ENCODE results near the gene NFYB.

The NFYB gene

DNA sequence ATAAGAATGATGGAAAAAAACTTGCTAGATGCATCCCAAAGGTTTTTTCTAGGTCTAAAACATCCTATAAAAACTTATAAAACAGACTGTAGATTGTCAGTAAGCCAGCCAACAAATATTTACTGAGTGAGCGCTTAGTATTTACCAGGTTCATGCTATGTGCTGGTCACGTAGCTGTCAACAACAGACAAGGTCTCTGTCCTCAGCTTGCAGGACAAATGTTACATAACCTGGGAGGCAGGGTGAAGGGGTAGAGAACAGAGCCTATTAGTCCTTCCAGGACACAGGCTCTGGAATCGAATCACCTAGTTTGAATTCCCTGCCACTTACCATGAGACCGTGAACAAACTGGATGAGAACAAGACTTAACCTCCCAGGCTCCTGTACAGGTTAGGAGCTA is 6.4 kb downstream of the NFYB start:
- H3K9ac ChIP-seq (ENCODE audit: low read length), result no peak overlapping the region
- H3K9me2 ChIP-seq (replicated peaks; ENCODE audit: insufficient read depth, low read length), result no peaks in the 10 kb centered on the region
- H3K79me2 ChIP-seq (ENCODE audit: insufficient read depth, low read length), result peaks cover 27% of the 10 kb centered on the region
- no peak overlapping the region for H2AFZ ChIP-seq (ENCODE audit: low read depth, low read length, severe bottlenecking)
- H3K4me2 ChIP-seq (ENCODE audit: low read depth, low read length, poor library complexity, severe bottlenecking), result no peak overlapping the region
- H3K27ac ChIP-seq (ENCODE audit: low read depth, low read length), result no peak overlapping the region
- H4K20me1 ChIP-seq (ENCODE audit: low read depth, low read length), result no peaks in the 10 kb centered on the region
- H3K27me3 ChIP-seq (ENCODE audit: low read length), result no peaks in the 10 kb centered on the region
- peaks cover 8% of the 10 kb centered on the region; the same call in 1 of the 2 replicates for H3K36me3 ChIP-seq (ENCODE audit: low read length)
- H3K4me3 ChIP-seq (ENCODE audit: insufficient read depth, low read length, poor library complexity, severe bottlenecking), result no peak overlapping the region
- no peaks in the 10 kb centered on the region for H3K9me3 ChIP-seq (ENCODE audit: insufficient read depth, low read length)
- TF ChIP-seq, protein P1, sequence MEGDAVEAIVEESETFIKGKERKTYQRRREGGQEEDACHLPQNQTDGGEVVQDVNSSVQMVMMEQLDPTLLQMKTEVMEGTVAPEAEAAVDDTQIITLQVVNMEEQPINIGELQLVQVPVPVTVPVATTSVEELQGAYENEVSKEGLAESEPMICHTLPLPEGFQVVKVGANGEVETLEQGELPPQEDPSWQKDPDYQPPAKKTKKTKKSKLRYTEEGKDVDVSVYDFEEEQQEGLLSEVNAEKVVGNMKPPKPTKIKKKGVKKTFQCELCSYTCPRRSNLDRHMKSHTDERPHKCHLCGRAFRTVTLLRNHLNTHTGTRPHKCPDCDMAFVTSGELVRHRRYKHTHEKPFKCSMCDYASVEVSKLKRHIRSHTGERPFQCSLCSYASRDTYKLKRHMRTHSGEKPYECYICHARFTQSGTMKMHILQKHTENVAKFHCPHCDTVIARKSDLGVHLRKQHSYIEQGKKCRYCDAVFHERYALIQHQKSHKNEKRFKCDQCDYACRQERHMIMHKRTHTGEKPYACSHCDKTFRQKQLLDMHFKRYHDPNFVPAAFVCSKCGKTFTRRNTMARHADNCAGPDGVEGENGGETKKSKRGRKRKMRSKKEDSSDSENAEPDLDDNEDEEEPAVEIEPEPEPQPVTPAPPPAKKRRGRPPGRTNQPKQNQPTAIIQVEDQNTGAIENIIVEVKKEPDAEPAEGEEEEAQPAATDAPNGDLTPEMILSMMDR (IDR thresholded peaks at IDR 0.05; ENCODE audit: insufficient read depth, low read length, poor library complexity, severe bottlenecking), result no peak
- TF ChIP-seq EZH2phosphoT487 (conservative IDR thresholded peaks at IDR 0.05; ENCODE audit: low read length), result no peak
- H3F3A ChIP-seq (ENCODE audit: insufficient read depth), result peaks cover 4% of the 10 kb centered on the region; the same call in 1 of the 2 replicates

DNA sequence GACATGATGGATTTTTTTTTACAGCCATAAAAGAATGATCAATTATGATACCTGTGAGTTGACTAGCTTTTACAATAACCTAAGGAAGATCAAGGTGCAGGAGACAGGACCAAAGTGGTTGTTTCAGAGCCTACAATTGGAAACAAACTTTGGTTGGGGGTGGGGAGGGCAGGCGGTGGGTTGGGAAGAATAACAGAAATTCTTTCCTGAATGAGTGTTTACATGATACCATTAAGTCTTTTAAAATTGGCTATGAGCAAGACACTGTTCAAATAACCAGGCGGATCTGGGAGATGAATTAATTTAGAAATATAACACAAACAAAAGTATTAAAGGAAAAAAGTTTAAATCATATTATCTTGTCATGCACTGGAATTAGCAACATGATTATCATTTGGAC is 7.2 kb downstream of the NFYB start:
- Histone ChIP-seq H4K20me1 (ENCODE audit: low read depth, low read length) (no peaks in the 10 kb centered on the region), H3K9me2 (replicated peaks; ENCODE audit: insufficient read depth, low read length) (no peaks in the 10 kb centered on the region), H3K36me3 (ENCODE audit: low read length) (peaks cover 17% of the 10 kb centered on the region; the same call in 1 of the 2 replicates), H3K9me3 (ENCODE audit: insufficient read depth, low read length) (no peaks in the 10 kb centered on the region), H3K9ac (ENCODE audit: low read length) (no peak overlapping the region), H3F3A (ENCODE audit: insufficient read depth) (peaks cover 4% of the 10 kb centered on the region; the same call in 1 of the 2 replicates), H3K79me2 (ENCODE audit: insufficient read depth, low read length) (peaks cover 20% of the 10 kb centered on the region), H3K4me2 (ENCODE audit: low read depth, low read length, poor library complexity, severe bottlenecking) (no peak overlapping the region), H3K27me3 (ENCODE audit: low read length) (no peaks in the 10 kb centered on the region), H3K27ac (ENCODE audit: low read depth, low read length) (no peak overlapping the region), H3K4me3 (ENCODE audit: insufficient read depth, low read length, poor library complexity, severe bottlenecking) (no peak overlapping the region), H2AFZ (ENCODE audit: low read depth, low read length, severe bottlenecking) (no peak overlapping the region)
- TF ChIP-seq, protein P1 (IDR thresholded peaks at IDR 0.05; ENCODE audit: insufficient read depth, low read length, poor library complexity, severe bottlenecking), result no peak
- no peak for TF ChIP-seq EZH2phosphoT487 (conservative IDR thresholded peaks at IDR 0.05; ENCODE audit: low read length)

DNA sequence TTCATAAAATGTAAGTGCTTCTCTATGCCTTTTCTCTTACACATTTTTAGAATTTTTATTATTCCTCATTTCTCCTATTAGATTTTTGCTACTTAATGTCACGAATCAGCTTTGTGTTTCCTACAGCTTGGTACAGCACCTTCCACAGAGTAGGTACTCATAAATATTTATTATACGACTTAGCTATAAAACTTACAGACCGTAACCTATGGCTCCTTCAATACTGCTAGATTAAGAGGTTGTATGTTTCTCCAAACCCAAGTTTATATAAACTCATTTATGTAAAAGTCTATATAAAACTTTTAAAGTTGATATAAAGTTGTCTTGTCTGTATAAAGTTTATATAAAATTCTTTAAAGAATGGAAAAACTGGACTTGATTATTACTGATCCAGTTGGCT is 11.5 kb downstream of the NFYB start:
- no peaks in the 10 kb centered on the region; the same call in 1 of the 2 replicates for H3K79me2 ChIP-seq (ENCODE audit: insufficient read depth, low read length)
- no peak overlapping the region for H3K4me3 ChIP-seq (ENCODE audit: insufficient read depth, low read length, poor library complexity, severe bottlenecking)

More for the DNA sequence above, 11.5 kb downstream of the NFYB start:
- H3K36me3 ChIP-seq (ENCODE audit: low read length), result peaks cover 25% of the 10 kb centered on the region; the same call in 1 of the 2 replicates
- H2AFZ ChIP-seq (ENCODE audit: low read depth, low read length, severe bottlenecking), result no peak overlapping the region
- no peak overlapping the region for H3K27ac ChIP-seq (ENCODE audit: low read depth, low read length)
- no peak overlapping the region for H3K4me2 ChIP-seq (ENCODE audit: low read depth, low read length, poor library complexity, severe bottlenecking)
- no peaks in the 10 kb centered on the region for H3K9me3 ChIP-seq (ENCODE audit: insufficient read depth, low read length)
- no peaks in the 10 kb centered on the region for H3K27me3 ChIP-seq (ENCODE audit: low read length)
- no peaks in the 10 kb centered on the region for H3K9me2 ChIP-seq (replicated peaks; ENCODE audit: insufficient read depth, low read length)
- TF ChIP-seq, protein P1 (IDR thresholded peaks at IDR 0.05; ENCODE audit: insufficient read depth, low read length, poor library complexity, severe bottlenecking), result no peak
- no peak for TF ChIP-seq EZH2phosphoT487 (conservative IDR thresholded peaks at IDR 0.05; ENCODE audit: low read length)
- no peaks in the 10 kb centered on the region for H4K20me1 ChIP-seq (ENCODE audit: low read depth, low read length)
- peaks cover 4% of the 10 kb centered on the region; the same call in 1 of the 2 replicates for H3F3A ChIP-seq (ENCODE audit: insufficient read depth)
- H3K9ac ChIP-seq (ENCODE audit: low read length), result no peak overlapping the region
